Measurements from ENCODE around the gene MYZAP. TPM values are rescaled to one million over a fixed set of nuclear protein-coding genes. Genes with fewer than 3 reads are reported as not detected.

MYZAP gene
- total and polyA plus RNA-seq, 2 of the 4 experiments (the other 2 are of a cell fraction) = not detected

DNA sequence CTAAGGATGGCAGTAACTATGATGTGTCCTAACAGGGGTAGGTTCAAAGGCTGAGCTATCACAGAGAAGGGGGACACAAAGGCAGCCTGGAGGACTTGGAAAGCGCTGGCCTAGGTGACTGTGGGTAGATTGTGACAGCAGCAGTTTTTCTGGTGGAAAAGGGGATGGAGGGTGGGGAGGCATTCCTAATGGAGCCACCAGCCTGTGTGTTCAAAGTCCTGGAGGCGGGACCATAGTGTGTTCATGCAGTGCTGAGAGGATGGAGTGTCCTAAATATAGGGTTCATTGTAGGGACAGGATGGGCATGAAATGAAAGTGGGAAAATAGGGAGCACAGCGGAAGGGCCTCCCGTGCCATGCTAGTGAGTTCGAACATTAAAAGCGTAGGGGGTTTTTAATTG lies 63.3 kb downstream of the MYZAP start:
- Histone ChIP-seq H3K79me1 (ENCODE audit: low read depth in 1 of 2, low read length in 2 of 2) (no peaks in the 10 kb centered on the region), H4K20me1 (ENCODE audit: insufficient read depth, low read length) (no peaks in the 10 kb centered on the region), H3K36me3 (ENCODE audit: control insufficient read depth, insufficient read depth, low read length) (no peaks in the 10 kb centered on the region), H2AK9ac (replicated peaks; ENCODE audit: low read depth, low read length, poor library complexity) (no peak overlapping the region), H3K9me3 (ENCODE audit: control insufficient read depth, insufficient read depth, low read length) (no peaks in the 10 kb centered on the region), H4K91ac (ENCODE audit: insufficient read depth, low read depth, low read length) (no peak overlapping the region), H3K4me1 (ENCODE audit: control insufficient read depth, insufficient read depth, low read length) (no peaks in the 10 kb centered on the region), H4K5ac (ENCODE audit: low read depth, low read length) (no peak overlapping the region), H2BK5ac (ENCODE audit: low read depth, low read length, poor library complexity, severe bottlenecking) (no peak overlapping the region), H2AFZ (replicated peaks; ENCODE audit: low read length, poor library complexity) (no peak overlapping the region), H3K9me1 (ENCODE audit: insufficient read depth, low read length) (no peaks in the 10 kb centered on the region), H4K8ac (ENCODE audit: low read depth in 2 of 2, low read length in 2 of 2) (no peak overlapping the region), H3K27me3 (ENCODE audit: control insufficient read depth, insufficient read depth, low read length) (peaks cover 2% of the 10 kb centered on the region), H3K27ac (ENCODE audit: insufficient read depth, low read length) (no peak overlapping the region), H2BK20ac (ENCODE audit: low read depth, low read length) (no peak overlapping the region), H2BK120ac (ENCODE audit: low read depth, low read length) (no peak overlapping the region), H3K4me3 (ENCODE audit: insufficient read depth, low read depth, low read length) (no peak overlapping the region), H3K56ac (ENCODE audit: extremely low read depth, insufficient read depth, low read length) (no peak overlapping the region), H3K9ac (ENCODE audit: low read depth, low read length) (no peak overlapping the region), H2AK5ac (ENCODE audit: low read depth, low read length) (no peak overlapping the region), H3K4me2 (ENCODE audit: low read depth, low read length) (no peak overlapping the region), H3K4ac (ENCODE audit: low read depth, low read length) (no peak overlapping the region), H3K14ac (replicated peaks; ENCODE audit: low read depth, low read length) (no peak overlapping the region), H3K18ac (ENCODE audit: low read depth, low read length) (no peak overlapping the region), H2BK15ac (ENCODE audit: low read depth, low read length) (no peak overlapping the region), H3K23ac (ENCODE audit: low read depth, low read length) (no peak overlapping the region)
- POLR2A ChIA-PET (ENCODE audit: unreplicated experiment) = no interaction called here
- DNase-seq = no peak
- dilution Hi-C loops (cut with HindIII; ENCODE audit: low sequenced_read_pairs, unreplicated experiment) = no loop called here
- intact Hi-C loops (cut with micrococcal nuclease) = no loop called here
- in situ Hi-C loops (cut with MboI; ENCODE audit: low sequenced_read_pairs) = no loop called here
- CTCF ChIA-PET = interaction anchor here (1.4 kb wide), 1 partner anchor 10 kb away, joined by 7 read pairs; no protein-coding TSS in a partner anchor
- 83% methylated on average over 1 of the region's 6 CpGs; no CpG with 5 or more reads in 1 of the 2 experiments for WGBS, 2 experiments (ENCODE audit: extremely low coverage in 2 of 2, insufficient read length in 1 of 2)
- BruUV-seq (replicated peaks) = no TSS peak
- no peak for TF ChIP-seq BHLHE40 (IDR thresholded peaks at IDR 0.05; ENCODE audit: low read depth, low read length)
- TF ChIP-seq, protein P1, sequence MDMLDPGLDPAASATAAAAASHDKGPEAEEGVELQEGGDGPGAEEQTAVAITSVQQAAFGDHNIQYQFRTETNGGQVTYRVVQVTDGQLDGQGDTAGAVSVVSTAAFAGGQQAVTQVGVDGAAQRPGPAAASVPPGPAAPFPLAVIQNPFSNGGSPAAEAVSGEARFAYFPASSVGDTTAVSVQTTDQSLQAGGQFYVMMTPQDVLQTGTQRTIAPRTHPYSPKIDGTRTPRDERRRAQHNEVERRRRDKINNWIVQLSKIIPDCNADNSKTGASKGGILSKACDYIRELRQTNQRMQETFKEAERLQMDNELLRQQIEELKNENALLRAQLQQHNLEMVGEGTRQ (IDR thresholded peaks at IDR 0.05; ENCODE audit: low read depth, low read length) = no peak
- TF ChIP-seq RFX5 (IDR thresholded peaks at IDR 0.05; ENCODE audit: low read depth, low read length) = no peak
- no peak for TF ChIP-seq POLR2A (IDR thresholded peaks at IDR 0.05; ENCODE audit: low read depth, low read length)
- TF ChIP-seq CHD1 (IDR thresholded peaks at IDR 0.05; ENCODE audit: low read depth, low read length) = no peak
- no peak for TF ChIP-seq NFE2L2 (IDR thresholded peaks at IDR 0.05; ENCODE audit: low read depth, low read length)
- TF ChIP-seq SMC3 (IDR thresholded peaks at IDR 0.05; ENCODE audit: low read depth, low read length) = no peak
- TF ChIP-seq MAZ (IDR thresholded peaks at IDR 0.05; ENCODE audit: borderline replicate concordance, low read depth, low read length) = no peak
- no peak for TF ChIP-seq CEBPB (IDR thresholded peaks at IDR 0.05; ENCODE audit: low read depth, low read length)
- TF ChIP-seq MAFK (IDR thresholded peaks at IDR 0.05; ENCODE audit: low read depth, low read length) = no peak
- TF ChIP-seq MXI1 (IDR thresholded peaks at IDR 0.05; ENCODE audit: borderline replicate concordance, low read depth, low read length) = no peak
- no peak for ATAC-seq (ENCODE audit: low read depth)
